Mesothelial cell of epicardium (in vitro differentiated cells): ENCODE results near the gene MLLT6. TPM values are rescaled to one million over a fixed set of nuclear protein-coding genes. Genes with fewer than 3 reads are reported as not detected.

Source experiments
- DNase-seq, 2 experiments: peaks; one replicate each; pipeline ENCODE4 v3.0.0; 2021; ENCODE audit warnings: low spot score in 2 of 2; ENCODE audit not compliant: unreplicated experiment in 2 of 2
- H3K27ac Mint-ChIP-seq: 2 replicates; pipeline ENCODE4 v1.8.0; 2021; ENCODE audit warnings: mixed read lengths
- H3K27me3 Mint-ChIP-seq: 2 replicates; pipeline ENCODE4 v1.8.0; 2021; ENCODE audit warnings: low read depth, mixed read lengths
- H3K36me3 Mint-ChIP-seq: 2 replicates; pipeline ENCODE4 v1.8.0; 2021; ENCODE audit warnings: mixed read lengths
- H3K4me1 Mint-ChIP-seq: 2 replicates; pipeline ENCODE4 v1.8.0; 2021; ENCODE audit warnings: mixed read lengths
- H3K4me3 Mint-ChIP-seq: 2 replicates; pipeline ENCODE4 v1.8.0; 2021; ENCODE audit warnings: mild to moderate bottlenecking, moderate library complexity, mixed read lengths
- H3K9me3 Mint-ChIP-seq: 2 replicates; pipeline ENCODE4 v1.8.0; 2021; ENCODE audit warnings: mixed read lengths
- total RNA-seq: library from RNA; stranded (reverse); gene quantifications from 3 replicates; pipeline ENCODE4 v1.2.1, GENCODE V29; 2021
- TF ChIP-seq, protein P1 (sequence below): fragments of 200-600 bp; sonication (generic); IDR thresholded peaks from one replicate; pipeline ENCODE4 v1.5.0; 2021; ENCODE audit warnings: antibody characterized with exemption; ENCODE audit not compliant: unreplicated experiment

Gene MLLT6
- total RNA-seq, 1 donor from 2014 or later: 184 TPM

DNA sequence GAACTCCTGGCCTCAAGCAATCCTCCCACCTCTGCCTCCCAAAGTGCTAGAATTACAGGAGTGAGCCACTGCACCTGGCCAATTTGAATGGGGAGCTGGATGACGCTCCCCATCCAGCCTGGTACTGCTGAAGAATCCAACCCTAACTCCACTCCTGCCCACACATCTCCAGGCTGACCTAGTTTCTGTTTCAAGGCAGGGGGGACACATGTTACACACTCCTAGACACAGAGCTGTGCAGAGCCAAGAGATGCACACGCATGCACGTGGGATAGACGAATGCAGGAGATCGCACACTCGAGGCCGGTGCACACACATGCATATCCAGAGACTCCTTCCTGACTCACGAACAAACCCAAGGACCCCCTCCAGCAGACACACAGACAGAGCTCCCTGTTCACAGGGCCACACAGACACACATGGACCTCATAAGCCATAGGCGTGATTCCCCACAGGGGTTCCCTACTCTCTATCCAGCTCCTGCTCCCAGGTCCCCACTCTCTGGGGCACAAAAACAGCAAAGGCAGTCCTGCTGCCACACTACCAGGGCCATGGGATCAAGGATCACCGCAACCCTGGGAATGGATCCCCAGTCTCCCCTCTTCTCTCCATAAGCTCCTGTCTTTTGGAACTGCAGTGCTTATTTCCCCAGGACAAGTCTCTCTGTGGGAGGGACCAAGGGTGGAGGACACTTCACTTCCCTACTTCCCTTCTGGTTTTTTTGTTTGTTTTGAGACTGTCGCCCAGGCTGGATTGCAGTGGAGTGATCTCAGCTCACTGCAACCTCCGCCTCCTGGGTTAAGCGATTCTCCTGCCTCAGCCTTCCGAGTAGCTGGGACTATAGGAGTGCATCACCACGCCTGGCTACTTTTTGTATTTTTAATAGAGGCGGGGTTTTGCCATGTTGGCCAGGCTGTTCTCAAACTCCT, 44.7 kb upstream of the MLLT6 start:
- Mint-ChIP-seq H3K27ac (no peak overlapping the region), H3K27me3 (peaks cover 10% of the 10 kb centered on the region), H3K4me1 (peaks cover 4% of the 10 kb centered on the region), H3K4me3 (no peak overlapping the region), H3K9me3 (no peaks in the 10 kb centered on the region), H3K36me3 (no peaks in the 10 kb centered on the region)
- TF ChIP-seq, protein P1, sequence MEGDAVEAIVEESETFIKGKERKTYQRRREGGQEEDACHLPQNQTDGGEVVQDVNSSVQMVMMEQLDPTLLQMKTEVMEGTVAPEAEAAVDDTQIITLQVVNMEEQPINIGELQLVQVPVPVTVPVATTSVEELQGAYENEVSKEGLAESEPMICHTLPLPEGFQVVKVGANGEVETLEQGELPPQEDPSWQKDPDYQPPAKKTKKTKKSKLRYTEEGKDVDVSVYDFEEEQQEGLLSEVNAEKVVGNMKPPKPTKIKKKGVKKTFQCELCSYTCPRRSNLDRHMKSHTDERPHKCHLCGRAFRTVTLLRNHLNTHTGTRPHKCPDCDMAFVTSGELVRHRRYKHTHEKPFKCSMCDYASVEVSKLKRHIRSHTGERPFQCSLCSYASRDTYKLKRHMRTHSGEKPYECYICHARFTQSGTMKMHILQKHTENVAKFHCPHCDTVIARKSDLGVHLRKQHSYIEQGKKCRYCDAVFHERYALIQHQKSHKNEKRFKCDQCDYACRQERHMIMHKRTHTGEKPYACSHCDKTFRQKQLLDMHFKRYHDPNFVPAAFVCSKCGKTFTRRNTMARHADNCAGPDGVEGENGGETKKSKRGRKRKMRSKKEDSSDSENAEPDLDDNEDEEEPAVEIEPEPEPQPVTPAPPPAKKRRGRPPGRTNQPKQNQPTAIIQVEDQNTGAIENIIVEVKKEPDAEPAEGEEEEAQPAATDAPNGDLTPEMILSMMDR: no peak
- no peak for DNase-seq

DNA sequence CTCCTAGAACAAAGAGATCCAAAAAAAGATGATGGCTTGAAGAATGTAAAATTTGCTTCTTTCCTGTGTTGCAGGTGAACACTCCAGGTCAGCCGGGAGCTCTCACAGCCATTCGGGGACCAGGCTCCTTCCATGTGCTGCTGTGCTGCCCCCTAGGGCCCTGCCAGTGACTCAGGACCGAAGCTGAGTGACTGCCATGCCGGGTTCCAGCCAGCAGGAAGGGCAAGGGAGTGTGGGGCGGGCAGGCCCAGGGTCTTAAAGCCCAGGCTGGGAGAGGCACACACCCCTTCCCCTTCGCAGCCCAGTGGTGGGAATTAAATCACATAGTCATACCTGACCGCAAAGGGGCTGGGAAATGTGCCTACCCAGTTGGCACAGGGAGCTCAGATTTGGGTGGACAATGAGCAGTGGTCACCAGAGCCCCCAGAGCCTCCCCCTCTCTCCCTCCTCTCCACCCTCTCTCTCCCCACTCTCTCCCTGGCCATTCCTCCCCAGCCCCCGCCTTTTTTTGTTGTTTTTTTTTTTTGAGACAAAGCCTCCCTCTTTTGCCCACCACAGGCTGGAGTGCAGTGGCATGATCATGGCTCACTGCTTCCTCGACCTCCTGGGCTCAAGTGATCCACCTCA, 41.8 kb upstream of the MLLT6 start:
- Mint-ChIP-seq H3K4me1 (peaks cover 1% of the 10 kb centered on the region), H3K9me3 (no peaks in the 10 kb centered on the region), H3K4me3 (no peak overlapping the region), H3K27ac (no peak overlapping the region), H3K27me3 (peaks cover 12% of the 10 kb centered on the region), H3K36me3 (no peaks in the 10 kb centered on the region)
- peak in 1 of 2 experiments; percentile 72 for DNase-seq
- TF ChIP-seq, protein P1: peak; percentile 59

DNA sequence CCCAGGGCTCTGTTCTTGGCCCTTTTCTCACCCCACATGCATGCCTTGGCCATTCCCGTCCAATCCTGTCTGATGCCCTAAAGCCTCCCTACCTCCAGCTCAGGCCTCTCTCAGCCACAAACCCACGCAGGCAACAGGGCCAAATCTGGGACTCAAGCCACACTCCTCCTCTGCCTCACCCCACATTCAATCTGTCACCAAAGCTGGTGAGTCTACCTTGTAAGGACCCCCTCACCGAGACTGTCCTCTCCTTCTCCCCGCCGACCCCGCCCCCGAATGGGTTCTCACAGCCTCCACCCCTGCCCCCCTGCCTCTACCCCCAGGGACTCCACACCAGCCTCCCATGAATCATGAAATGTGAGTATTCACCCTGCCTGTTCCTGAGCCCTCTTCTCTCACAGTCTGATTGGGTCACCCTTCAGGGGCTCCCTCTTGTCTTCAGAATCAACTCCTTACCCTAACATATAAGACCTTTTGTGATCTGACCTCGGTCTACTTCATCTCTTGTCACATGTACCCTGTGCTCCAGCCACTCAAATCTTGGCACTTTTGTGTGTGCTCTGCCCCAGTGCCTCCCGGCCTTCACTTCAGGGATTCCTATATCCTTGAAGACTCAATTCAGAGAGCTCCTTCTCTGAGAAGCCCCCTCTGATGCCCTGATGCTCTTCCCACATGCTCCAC, 41.0 kb upstream of the MLLT6 start:
- Mint-ChIP-seq H3K4me1 (no peaks in the 10 kb centered on the region), H3K36me3 (no peaks in the 10 kb centered on the region), H3K27me3 (peaks cover 18% of the 10 kb centered on the region), H3K27ac (no peak overlapping the region), H3K4me3 (no peak overlapping the region), H3K9me3 (no peaks in the 10 kb centered on the region)
- DNase-seq: no peak
- TF ChIP-seq, protein P1: no peak

DNA sequence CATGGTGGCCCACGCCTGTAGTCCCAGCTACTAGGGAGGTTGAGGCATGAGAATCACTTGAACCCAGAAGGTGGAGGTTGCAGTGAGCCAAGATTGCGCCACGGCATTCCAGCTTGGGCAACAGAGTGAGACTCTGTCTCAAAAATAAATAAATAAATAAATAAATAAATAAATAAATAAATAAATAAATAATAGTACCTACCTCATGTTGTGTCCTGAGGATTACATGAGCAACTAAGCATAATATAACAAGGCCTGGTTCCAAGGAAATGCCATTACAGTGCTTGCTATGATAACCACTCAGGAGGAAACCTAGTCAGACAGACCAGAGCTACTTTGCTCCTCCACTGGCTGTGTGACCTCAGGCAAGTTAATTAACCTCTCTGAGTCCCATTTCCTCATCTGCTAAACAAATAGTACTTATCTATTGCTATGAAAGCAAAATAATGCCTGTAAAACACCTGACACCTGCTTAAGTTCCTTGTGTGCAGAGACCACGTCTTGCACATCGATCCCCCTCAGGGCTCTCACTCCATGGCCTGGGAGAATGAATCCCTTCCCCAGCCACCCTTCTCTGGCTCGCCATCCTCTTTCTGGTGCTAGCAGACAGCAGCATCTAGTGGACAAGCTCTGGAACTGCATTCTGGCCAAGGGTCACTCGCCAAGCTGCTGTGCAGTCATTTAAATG, 37.8 kb upstream of the MLLT6 start:
- Mint-ChIP-seq H3K4me1 (peaks cover 7% of the 10 kb centered on the region), H3K4me3 (no peak overlapping the region), H3K36me3 (no peaks in the 10 kb centered on the region), H3K27ac (no peak overlapping the region), H3K27me3 (peaks cover 49% of the 10 kb centered on the region), H3K9me3 (no peaks in the 10 kb centered on the region)
- TF ChIP-seq, protein P1: peak; percentile 91
- peak in 1 of 2 experiments; percentile 75 for DNase-seq

DNA sequence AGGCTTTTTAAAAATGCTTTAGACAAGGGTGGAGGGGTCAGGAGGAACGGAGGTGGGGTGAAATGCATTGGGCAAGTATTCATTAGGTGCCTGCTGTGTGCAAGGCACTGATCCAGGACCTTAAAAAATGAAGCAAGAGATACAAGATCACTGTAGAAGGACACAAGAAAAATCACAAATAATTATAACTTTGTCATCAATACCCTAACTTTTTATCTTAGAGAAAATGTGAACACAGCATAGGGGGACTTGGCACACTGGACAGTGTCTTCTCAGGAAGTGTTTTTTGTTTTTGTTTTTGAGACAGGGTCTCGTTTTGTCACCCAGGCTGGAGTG, 37.3 kb upstream of the MLLT6 start:
- Mint-ChIP-seq H3K27ac (no peak overlapping the region), H3K27me3 (peaks cover 54% of the 10 kb centered on the region), H3K9me3 (no peaks in the 10 kb centered on the region), H3K36me3 (no peaks in the 10 kb centered on the region), H3K4me3 (no peak overlapping the region), H3K4me1 (peaks cover 10% of the 10 kb centered on the region)
- TF ChIP-seq, protein P1: peak; percentile 37
- no peak for DNase-seq
